NCI-H345 treated with DMSO at 0.1 percent for 48 hours (cell line): ENCODE results near the gene SPP2.

ENCODE experiments used
- DNase-seq: peaks from one replicate; lab custom pipeline; 2025; ENCODE audit not compliant: unreplicated experiment; lab: John Stamatoyannopoulos, UW

SPP2 gene

GRCh38 chr2:234091883-234092282 is 41.4 kb downstream of the SPP2 start:
- DNase-seq = no peak

- no peak for DNase-seq
Observed at GRCh38 chr2:234092344-234092743, 41.8 kb downstream of the SPP2 start.

- DNase-seq = no peak
Observed at GRCh38 chr2:234095301-234095700, 44.8 kb downstream of the SPP2 start.

- DNase-seq = no peak
Observed at GRCh38 chr2:234096164-234096563, 45.7 kb downstream of the SPP2 start.

- no peak for DNase-seq
Observed at GRCh38 chr2:234098681-234099080, 48.2 kb downstream of the SPP2 start.

- DNase-seq = no peak
Observed at GRCh38 chr2:234099266-234099665, 48.8 kb downstream of the SPP2 start.

GRCh38 chr2:234100686-234101085 is 50.2 kb downstream of the SPP2 start:
- no peak for DNase-seq

- no peak for DNase-seq
Observed at GRCh38 chr2:234102112-234102511, 51.6 kb downstream of the SPP2 start.

GRCh38 chr2:234107861-234108260 is 57.4 kb downstream of the SPP2 start:
- DNase-seq = no peak

- no peak for DNase-seq
Observed at GRCh38 chr2:234109321-234109720, 58.8 kb downstream of the SPP2 start.

GRCh38 chr2:234110219-234110618 is 59.7 kb downstream of the SPP2 start:
- no peak for DNase-seq

GRCh38 chr2:234111523-234111922 is 61.0 kb downstream of the SPP2 start:
- DNase-seq = no peak

- no peak for DNase-seq
Observed at GRCh38 chr2:234116010-234116409, 65.5 kb downstream of the SPP2 start.

- DNase-seq = no peak
Observed at GRCh38 chr2:234121999-234122398, 71.5 kb downstream of the SPP2 start.

GRCh38 chr2:234125451-234126145 is 75.1 kb downstream of the SPP2 start:
- no peak for DNase-seq

- DNase-seq = no peak
Observed at GRCh38 chr2:234126146-234126470, 75.6 kb downstream of the SPP2 start.
